A549 (cell line): ENCODE results near the gene PAQR5. TPM values are rescaled to one million over a fixed set of nuclear protein-coding genes. Genes with fewer than 3 reads are reported as not detected.

ENCODE experiments used
- ATAC-seq, 2 experiments: fragments of 200-7000 bp in 1 of 2; fragments of >200 bp in 1 of 2; cut with Nextera tagmentation in 1 of 2; cut with Tn5 transposase in 1 of 2; 3 replicates each; pipeline versions ENCODE4 v1.8.0 to v1.9.1; 2018 to 2020; ENCODE audit warnings: mild to moderate bottlenecking in 1 of 2, moderate library complexity in 1 of 2
- CTCF ChIA-PET: fragments of 300-600 bp; sonication (Branson Sonifier 250); formaldehyde crosslinking; extraction: SDS; loops from one replicate; lab custom pipeline; 2021; ENCODE audit warnings: antibody characterized with exemption, inconsistent platforms; lab: Yijun Ruan, JAX
- POLR2A ChIA-PET: fragments of 350-600 bp; formaldehyde crosslinking; extraction: SDS; loops from one replicate; lab custom pipeline; 2021; ENCODE audit warnings: antibody characterized with exemption, inconsistent platforms; lab: Yijun Ruan, JAX
- DNase-seq, 2 experiments: peaks; one replicate each; pipeline versions ENCODE4 v3.0.0 to v3.0.0-alpha.2; 2011 to 2016; ENCODE audit warnings: low read depth in 1 of 2, low spot score in 1 of 2
- FAIRE-seq: peaks from 2 replicates; lab custom pipeline; 2011; peaks lifted over from hg19 to GRCh38; lab: Jason Lieb, UNC
- H3K27ac ChIP-seq, 2 experiments: fragments of >200 bp; sonication (Bioruptor Twin); formaldehyde crosslinking; 3 replicates each; pipeline ENCODE4 v1.5.1; 2016 to 2017
- H3K4me1 ChIP-seq: fragments of >200 bp; sonication (Bioruptor Twin); formaldehyde crosslinking; 3 replicates; pipeline ENCODE4 v1.6.1; 2016
- H3K4me2 ChIP-seq: fragments of >200 bp; sonication (Bioruptor Twin); formaldehyde crosslinking; 3 replicates; pipeline ENCODE4 v1.6.1; 2016
- H3K4me3 ChIP-seq: fragments of >200 bp; sonication (Bioruptor Twin); formaldehyde crosslinking; 3 replicates; pipeline ENCODE4 v1.5.1; 2016
- H3K9me3 ChIP-seq: fragments of >200 bp; sonication (Bioruptor Twin); formaldehyde crosslinking; 3 replicates; pipeline ENCODE4 v1.6.1; 2016
- ATOH8 ChIP-seq: fragments of 250-450 bp; sonication (Bioruptor Pico); IDR thresholded peaks from 2 replicates; pipeline ENCODE4 v1.5.0; 2020; ENCODE audit warnings: low read depth, mild to moderate bottlenecking, moderate library complexity
- BCL3 ChIP-seq: fragments of >200 bp; sonication (Bioruptor Twin); formaldehyde crosslinking; IDR thresholded peaks from 3 replicates; pipeline ENCODE4 v1.6.1; 2016
- CEBPB ChIP-seq, 2 experiments: fragments of >200 bp in 1 of 2; sonication (Bioruptor Twin) in 1 of 2; formaldehyde crosslinking in 1 of 2; IDR thresholded peaks; 2 replicates each; pipeline ENCODE4 v1.6.1; 2012 to 2016
- CHD2 ChIP-seq: fragments of 150-350 bp; IDR thresholded peaks from 2 replicates; pipeline ENCODE4 v1.6.1; 2014; ENCODE audit warnings: low read length; ENCODE audit not compliant: partially characterized antibody
- CTCF ChIP-seq: fragments of >200 bp; sonication (Bioruptor Twin); formaldehyde crosslinking; IDR thresholded peaks from 3 replicates; pipeline ENCODE4 v1.5.1; 2016
- E2F6 ChIP-seq: IDR thresholded peaks from 2 replicates; pipeline ENCODE4 v1.6.1; 2012; ENCODE audit warnings: low read depth, borderline replicate concordance
- ELK1 ChIP-seq: fragments of 150-350 bp; IDR thresholded peaks from 2 replicates; pipeline ENCODE4 v1.6.1; 2014; ENCODE audit warnings: low read depth, mild to moderate bottlenecking, low read length
- GATA3 ChIP-seq: IDR thresholded peaks from 2 replicates; pipeline ENCODE4 v1.6.1; 2012; ENCODE audit warnings: borderline replicate concordance
- HMGXB4 ChIP-seq: fragments of 250-450 bp; sonication (Bioruptor Pico); IDR thresholded peaks from 2 replicates; pipeline ENCODE4 v1.5.0; 2021; ENCODE audit warnings: mild to moderate bottlenecking, moderate library complexity, borderline replicate concordance
- JUN ChIP-seq, 2 experiments: fragments of >200 bp; sonication (Bioruptor Twin); formaldehyde crosslinking; IDR thresholded peaks; 2 replicates in 1 of 2; 3 replicates in 1 of 2; pipeline ENCODE4 v1.6.1; 2016 to 2017
- KDM5A ChIP-seq: fragments of 200-600 bp; sonication (generic); IDR thresholded peaks from 2 replicates; pipeline ENCODE4 v1.6.1; 2016; ENCODE audit warnings: antibody characterized with exemption, mild to moderate bottlenecking
- MAFK ChIP-seq: fragments of 450-650 bp; IDR thresholded peaks from 2 replicates; pipeline ENCODE4 v1.6.1; 2014; ENCODE audit not compliant: partially characterized antibody
- RARB ChIP-seq: fragments of 250-450 bp; sonication (Bioruptor Pico); IDR thresholded peaks from 2 replicates; pipeline ENCODE4 v1.8.0; 2021; ENCODE audit warnings: mild to moderate bottlenecking, moderate library complexity
- RCOR1 ChIP-seq: fragments of 150-350 bp; IDR thresholded peaks from 2 replicates; pipeline ENCODE4 v1.6.1; 2014; ENCODE audit warnings: antibody characterized with exemption, low read length, low read depth
- RNF2 ChIP-seq: fragments of 200-600 bp; sonication (generic); IDR thresholded peaks from 2 replicates; pipeline ENCODE4 v1.6.1; 2016; ENCODE audit warnings: low read depth, mild to moderate bottlenecking, antibody characterized with exemption, moderate library complexity, borderline replicate concordance
- SREBF2 ChIP-seq: fragments of 450-650 bp; IDR thresholded peaks from 2 replicates; pipeline ENCODE4 v1.6.1; 2014; ENCODE audit warnings: mild to moderate bottlenecking, moderate library complexity
- TFCP2L1 ChIP-seq: fragments of 250-450 bp; sonication (Bioruptor Pico); IDR thresholded peaks from 2 replicates; pipeline ENCODE4 v1.5.0; 2021; ENCODE audit warnings: mild to moderate bottlenecking
- TP53 ChIP-seq: fragments of 250-450 bp; sonication (Bioruptor Pico); IDR thresholded peaks from 2 replicates; pipeline ENCODE4 v1.5.0; 2021; ENCODE audit warnings: mild to moderate bottlenecking, moderate library complexity
- WGBS: methylation state at CpG from one replicate; pipeline ENCODE4 v1.1.6; 2017; ENCODE audit errors: missing lambda C conversion rate; 5-methylcytosine and 5-hydroxymethylcytosine counted together
- polyA plus RNA-seq, 4 experiments: library from polyadenylated mRNA; depleted of rRNA in 3 of 4; stranded (reverse); fragments of >200 nt; fragmentation: RNase III in 1 of 4; extraction: RNeasy Plus Mini Kit Qiagen cat#74134 plus additional on column Dnase treatment in 1 of 4; gene quantifications; 2 replicates in 3 of 4; 3 replicates in 1 of 4; pipeline ENCODE4 v1.2.3, GENCODE V29; 2011 to 2017

PAQR5 gene
- polyA plus RNA-seq, 2 of the 4 experiments (the other 2 are of a cell fraction): 104 to 114 TPM

GRCh38 chr15:69434679-69435078 is 136.0 kb downstream of the PAQR5 start:
- Histone ChIP-seq H3K27ac (no peak overlapping the region), H3K4me3 (no peak overlapping the region), H3K4me2 (no peak overlapping the region), H3K9me3 (no peaks in the 10 kb centered on the region), H3K4me1 (no peaks in the 10 kb centered on the region)
- WGBS: 95% methylated on average over 18 of the region's 18 CpGs
- ChIA-PET CTCF (no interaction called here), POLR2A (interaction anchor here (1.1 kb wide), 1 partner anchor 28 kb away, joined by 3 read pairs; no protein-coding TSS in a partner anchor)
- DNase-seq (no peak), FAIRE-seq (no peak), ATAC-seq (no peak)
- no peak for TF ChIP-seq BCL3
- no peak for TF ChIP-seq ELK1
- TF ChIP-seq RARB (CRISPR knock-in tag): no peak
- TF ChIP-seq SREBF2: no peak
- TF ChIP-seq RNF2: no peak
- no peak for TF ChIP-seq KDM5A
- no peak for TF ChIP-seq JUN (IDR thresholded peaks at IDR 0.05)
- TF ChIP-seq E2F6: no peak
- no peak for TF ChIP-seq ATOH8 (CRISPR knock-in tag)
- no peak for TF ChIP-seq CEBPB (IDR thresholded peaks at IDR 0.05)
- TF ChIP-seq CHD2: no peak
- TF ChIP-seq CTCF: no peak
- no peak for TF ChIP-seq HMGXB4 (CRISPR knock-in tag)
- no peak for TF ChIP-seq GATA3
- no peak for TF ChIP-seq TFCP2L1
- TF ChIP-seq MAFK: no peak
- no peak for TF ChIP-seq TP53 (CRISPR knock-in tag)

- Histone ChIP-seq H3K4me2 (no peak overlapping the region), H3K27ac (no peak overlapping the region), H3K4me3 (no peak overlapping the region), H3K4me1 (no peaks in the 10 kb centered on the region), H3K9me3 (no peaks in the 10 kb centered on the region)
- no peak for DNase-seq
- ChIA-PET CTCF (interaction anchor here (1.0 to 1.2 kb wide), 2 partner anchors 12 to 377 kb away, joined by 3 to 4 read pairs; no protein-coding TSS in a partner anchor), POLR2A (interaction anchor here (1.3 kb wide), 1 partner anchor 16 kb away, joined by 3 read pairs; the partner anchor contains the start of gene RPLP1)
- no peak for FAIRE-seq
- ATAC-seq: no peak
- 93% methylated on average over 4 of the region's 4 CpGs for WGBS
- no peak for TF ChIP-seq MAFK
- no peak for TF ChIP-seq RCOR1
- no peak for TF ChIP-seq CTCF
- TF ChIP-seq KDM5A: no peak
These were observed 137.3 kb downstream of the PAQR5 start for GRCh38 chr15:69435985-69436384.
